OCI-LY1 (cell line): ENCODE results near the gene OR52E4.

ENCODE experiments used
- H2AFZ ChIP-seq: fragments of 200-600 bp; sonication (generic), shearing (Covaris generic); 2 replicates; pipeline ENCODE4 v1.6.0; 2014; ENCODE audit warnings: antibody characterized with exemption, mild to moderate bottlenecking, low read length
- H3F3A ChIP-seq: fragments of 200-600 bp; sonication (generic), shearing (Covaris generic); 2 replicates; pipeline ENCODE4 v1.6.0; 2014; ENCODE audit warnings: mild to moderate bottlenecking, antibody characterized with exemption, low read length, moderate library complexity; ENCODE audit not compliant: insufficient read depth
- H3K27ac ChIP-seq: fragments of 200-600 bp; sonication (generic); 2 replicates; pipeline ENCODE4 v1.5.1; 2014; ENCODE audit warnings: low read length, mixed run types, mild to moderate bottlenecking, low read depth; ENCODE audit not compliant: poor library complexity, severe bottlenecking
- H3K27me3 ChIP-seq: fragments of 200-600 bp; sonication (generic); 2 replicates; pipeline ENCODE4 v1.6.0; 2014; ENCODE audit warnings: antibody characterized with exemption, mild to moderate bottlenecking, low read length, moderate library complexity; ENCODE audit not compliant: insufficient read depth
- H3K36me3 ChIP-seq: fragments of 200-600 bp; sonication (generic); 2 replicates; pipeline ENCODE4 v1.6.1; 2014; ENCODE audit warnings: mild to moderate bottlenecking, antibody characterized with exemption, low read length, moderate library complexity, mixed read lengths; ENCODE audit not compliant: insufficient read depth
- H3K4me1 ChIP-seq: fragments of 200-600 bp; sonication (generic); 2 replicates; pipeline ENCODE4 v1.5.1; 2014; ENCODE audit warnings: mild to moderate bottlenecking, low read length, moderate library complexity; ENCODE audit not compliant: insufficient read depth, severe bottlenecking
- H3K4me2 ChIP-seq: fragments of 200-600 bp; sonication (generic), shearing (Covaris generic); 2 replicates; pipeline ENCODE4 v1.6.1; 2014; ENCODE audit warnings: low read length
- H3K4me3 ChIP-seq: fragments of 200-600 bp; sonication (generic); 2 replicates; pipeline ENCODE4 v1.5.1; 2014; ENCODE audit warnings: low read length, low read depth, mild to moderate bottlenecking, mixed read lengths; ENCODE audit not compliant: poor library complexity, severe bottlenecking
- H3K79me2 ChIP-seq: fragments of 200-600 bp; shearing (Covaris generic); 2 replicates; pipeline ENCODE4 v1.6.1; 2016; ENCODE audit warnings: mixed run types, low read length, mixed read lengths; ENCODE audit not compliant: insufficient read depth
- H3K9ac ChIP-seq: fragments of 200-600 bp; sonication (generic), shearing (Covaris generic); 2 replicates; pipeline ENCODE4 v1.6.1; 2014; ENCODE audit warnings: mild to moderate bottlenecking, low read length, mixed read lengths
- H3K9me2 ChIP-seq: fragments of 200-600 bp; sonication (generic), shearing (Covaris generic); 2 replicates; pipeline ENCODE4 v1.6.1; 2014; ENCODE audit warnings: low read depth, mild to moderate bottlenecking, low read length, mixed read lengths
- H3K9me3 ChIP-seq: fragments of 200-600 bp; shearing (Covaris generic); 2 replicates; pipeline ENCODE4 v1.6.1; 2014; ENCODE audit warnings: low read length, mixed read lengths
- H4K20me1 ChIP-seq: fragments of 200-600 bp; sonication (generic), shearing (Covaris generic); 2 replicates; pipeline ENCODE4 v1.6.0; 2016; ENCODE audit warnings: mild to moderate bottlenecking, low read length; ENCODE audit not compliant: insufficient read depth
- CTCF ChIP-seq: fragments of 200-600 bp; sonication (generic), shearing (Covaris generic); IDR thresholded peaks from 2 replicates; pipeline ENCODE4 v1.5.1; 2017; ENCODE audit warnings: mild to moderate bottlenecking, antibody characterized with exemption, low read length, moderate library complexity, mixed read lengths
- EZH2 ChIP-seq: fragments of 200-600 bp; sonication (generic), shearing (Covaris generic); IDR thresholded peaks from 2 replicates; pipeline ENCODE4 v1.8.0; 2017; ENCODE audit warnings: borderline replicate concordance, mixed run types, mild to moderate bottlenecking, antibody characterized with exemption, low read length, moderate library complexity, mixed read lengths

OR52E4 gene

GRCh38 chr11:5928271-5928670 lies 47.8 kb downstream of the OR52E4 start:
- Histone ChIP-seq H3K4me1 (no peaks in the 10 kb centered on the region), H3K4me2 (no peak overlapping the region), H3K9me3 (no peaks in the 10 kb centered on the region), H3K9ac (no peak overlapping the region), H3K4me3 (no peak overlapping the region), H3K36me3 (no peaks in the 10 kb centered on the region), H3K9me2 (no peaks in the 10 kb centered on the region), H3K27me3 (no peaks in the 10 kb centered on the region), H3F3A (no peaks in the 10 kb centered on the region), H3K79me2 (no peaks in the 10 kb centered on the region), H3K27ac (no peak overlapping the region), H4K20me1 (no peaks in the 10 kb centered on the region), H2AFZ (no peak overlapping the region)
- TF ChIP-seq CTCF = no peak
- TF ChIP-seq EZH2 = no peak

GRCh38 chr11:5928811-5929210 lies 48.4 kb downstream of the OR52E4 start:
- TF ChIP-seq CTCF (no peak), EZH2 (no peak)
- H3K9me2 ChIP-seq = no peaks in the 10 kb centered on the region
- no peaks in the 10 kb centered on the region for H3K27me3 ChIP-seq

DNA sequence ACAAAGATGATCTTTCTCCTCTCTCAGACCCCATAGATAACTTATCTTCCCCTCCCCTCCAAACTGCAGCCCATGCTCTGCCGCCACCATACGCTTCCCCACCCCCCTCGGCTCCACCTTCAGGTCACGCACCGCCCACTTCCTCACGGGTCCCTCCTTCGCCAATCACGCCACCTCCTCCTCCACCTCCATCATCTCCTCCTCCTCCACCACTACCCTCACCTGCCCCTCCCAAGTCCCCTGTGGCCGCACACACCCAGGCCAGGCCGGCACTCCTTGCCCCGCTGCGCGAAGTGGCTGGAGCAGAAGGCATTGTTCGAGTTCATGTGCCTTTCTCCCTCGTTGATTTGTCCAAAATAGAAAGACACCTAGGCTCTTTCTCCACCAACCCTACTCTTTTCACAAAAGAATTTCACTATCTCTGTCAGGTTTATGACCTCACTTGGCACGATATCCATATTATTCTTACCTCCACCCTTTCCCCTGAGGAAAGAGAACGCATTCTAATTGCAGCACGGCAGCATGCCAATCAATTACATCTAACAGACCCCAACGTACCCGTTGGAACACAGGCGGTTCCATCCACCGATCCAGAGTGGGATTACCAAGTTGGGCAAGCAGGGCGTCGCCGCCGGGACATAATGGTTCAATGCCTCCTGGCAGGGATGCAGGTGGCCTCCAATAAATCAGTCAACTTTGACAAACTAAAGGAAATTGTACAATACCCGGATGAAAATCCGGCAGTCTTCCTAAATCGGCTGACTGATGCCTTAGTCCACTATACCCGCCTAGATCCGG lies 49.3 kb downstream of the OR52E4 start:
- Histone ChIP-seq H4K20me1 (no peaks in the 10 kb centered on the region), H3K36me3 (no peaks in the 10 kb centered on the region), H3K4me3 (no peak overlapping the region), H3K9me2 (no peaks in the 10 kb centered on the region), H3K4me2 (no peak overlapping the region), H3F3A (no peaks in the 10 kb centered on the region), H2AFZ (no peak overlapping the region), H3K79me2 (no peaks in the 10 kb centered on the region), H3K27me3 (no peaks in the 10 kb centered on the region), H3K4me1 (no peaks in the 10 kb centered on the region), H3K27ac (no peak overlapping the region), H3K9me3 (no peaks in the 10 kb centered on the region), H3K9ac (no peak overlapping the region)
- no peak for TF ChIP-seq EZH2
- no peak for TF ChIP-seq CTCF

More at GRCh38 chr11:5928811-5929210, 48.4 kb downstream of the OR52E4 start:
- Histone ChIP-seq H3K4me2 (no peak overlapping the region), H3K79me2 (no peaks in the 10 kb centered on the region), H4K20me1 (no peaks in the 10 kb centered on the region), H3K4me3 (no peak overlapping the region), H3K4me1 (no peaks in the 10 kb centered on the region), H3K9ac (no peak overlapping the region), H3K27ac (no peak overlapping the region), H3K36me3 (no peaks in the 10 kb centered on the region), H2AFZ (no peak overlapping the region), H3K9me3 (no peaks in the 10 kb centered on the region), H3F3A (no peaks in the 10 kb centered on the region)
